ENCODE results near the gene ATPAF1. TPM values are rescaled to one million over a fixed set of nuclear protein-coding genes. Genes with fewer than 3 reads are reported as not detected.

Gene ATPAF1
- total and polyA plus RNA-seq, 9 of the 15 experiments (the other 6 are each of a cell fraction or from before 2014, with no cell fraction given), result 6.3 to 56.2 (median 27.4) TPM

DNA sequence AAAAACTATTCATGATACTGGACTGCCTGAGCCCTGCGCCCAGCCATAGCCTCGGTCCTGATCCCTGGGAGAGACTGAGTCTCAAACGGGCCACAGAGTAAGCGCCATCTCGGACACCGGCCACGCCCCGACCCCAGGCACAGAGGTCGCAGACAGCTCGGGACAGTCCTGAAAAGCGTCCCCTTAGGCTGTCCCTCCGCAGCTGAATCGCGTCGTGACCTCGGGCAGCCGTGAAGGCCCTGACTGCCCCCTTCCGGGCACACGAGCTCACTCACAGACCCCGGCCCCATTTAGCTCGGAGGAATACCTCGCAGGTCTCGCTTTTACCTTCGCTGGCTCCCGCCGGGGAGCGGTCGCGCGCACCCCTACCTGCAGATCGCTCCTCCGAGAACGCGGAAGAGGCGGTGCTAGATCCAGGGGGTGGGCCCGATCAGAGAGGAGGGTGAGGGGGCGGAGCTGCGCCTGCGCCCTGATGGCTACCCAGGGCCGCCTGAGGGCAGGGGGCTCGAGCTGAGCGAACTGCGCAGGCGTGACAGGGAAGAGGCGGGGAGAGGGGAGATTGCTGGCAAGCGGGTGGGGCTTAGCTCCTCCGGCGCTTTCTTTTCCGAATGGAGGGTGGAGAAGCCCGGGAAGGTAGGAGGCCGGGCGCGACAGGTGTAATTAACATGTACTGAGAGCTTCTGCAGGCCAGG is 64.2 kb downstream of the ATPAF1 start, which contains the start of gene MKNK1 (continued):
- TF ChIP-seq, protein P1, sequence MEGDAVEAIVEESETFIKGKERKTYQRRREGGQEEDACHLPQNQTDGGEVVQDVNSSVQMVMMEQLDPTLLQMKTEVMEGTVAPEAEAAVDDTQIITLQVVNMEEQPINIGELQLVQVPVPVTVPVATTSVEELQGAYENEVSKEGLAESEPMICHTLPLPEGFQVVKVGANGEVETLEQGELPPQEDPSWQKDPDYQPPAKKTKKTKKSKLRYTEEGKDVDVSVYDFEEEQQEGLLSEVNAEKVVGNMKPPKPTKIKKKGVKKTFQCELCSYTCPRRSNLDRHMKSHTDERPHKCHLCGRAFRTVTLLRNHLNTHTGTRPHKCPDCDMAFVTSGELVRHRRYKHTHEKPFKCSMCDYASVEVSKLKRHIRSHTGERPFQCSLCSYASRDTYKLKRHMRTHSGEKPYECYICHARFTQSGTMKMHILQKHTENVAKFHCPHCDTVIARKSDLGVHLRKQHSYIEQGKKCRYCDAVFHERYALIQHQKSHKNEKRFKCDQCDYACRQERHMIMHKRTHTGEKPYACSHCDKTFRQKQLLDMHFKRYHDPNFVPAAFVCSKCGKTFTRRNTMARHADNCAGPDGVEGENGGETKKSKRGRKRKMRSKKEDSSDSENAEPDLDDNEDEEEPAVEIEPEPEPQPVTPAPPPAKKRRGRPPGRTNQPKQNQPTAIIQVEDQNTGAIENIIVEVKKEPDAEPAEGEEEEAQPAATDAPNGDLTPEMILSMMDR (IDR thresholded peaks at IDR 0.05 in 2 of 3, conservative IDR thresholded peaks at IDR 0.05 in 1 of 3; ENCODE audit: insufficient read depth in 2 of 3, low read depth in 1 of 3, low read length in 3 of 3), result peak in 2 of 3 experiments; percentile 22 to 35; a peak in 4 of 6 replicates
- TF ChIP-seq SMARCC2 (IDR thresholded peaks at IDR 0.05; ENCODE audit: low read depth) (no peak), PML (IDR thresholded peaks at IDR 0.05; ENCODE audit: low read length) (peak; percentile 77; the same call in 1 of the 2 replicates), POLR2B (IDR thresholded peaks at IDR 0.05; ENCODE audit: low read depth, partially characterized antibody) (peak; percentile 97), HIVEP1 (CRISPR knock-in tag; IDR thresholded peaks at IDR 0.05) (no peak), ZNF146 (CRISPR knock-in tag; IDR thresholded peaks at IDR 0.05; ENCODE audit: unreplicated experiment) (no peak), GABPB1 (CRISPR knock-in tag; IDR thresholded peaks at IDR 0.05) (peak; percentile 64; the same call in 1 of the 2 replicates), POLR2H (tag; IDR thresholded peaks at IDR 0.05; ENCODE audit: low read depth) (peak; percentile 62), ELF2 (CRISPR knock-in tag; IDR thresholded peaks at IDR 0.05) (peak; percentile 88), HLTF (IDR thresholded peaks at IDR 0.05) (no peak), TAF7 (tag; IDR thresholded peaks at IDR 0.05) (no peak), STAG1 (CRISPR knock-in tag; IDR thresholded peaks at IDR 0.05; ENCODE audit: borderline replicate concordance) (no peak), SUPT5H (IDR thresholded peaks at IDR 0.05) (peak; percentile 98), FUS (optimal IDR thresholded peaks at IDR 0.05; ENCODE audit: low read depth, low read length) (no peak), HNRNPH1 (optimal IDR thresholded peaks at IDR 0.05; ENCODE audit: low read depth, low read length) (no peak)
- TF ChIP-seq, protein P2, sequence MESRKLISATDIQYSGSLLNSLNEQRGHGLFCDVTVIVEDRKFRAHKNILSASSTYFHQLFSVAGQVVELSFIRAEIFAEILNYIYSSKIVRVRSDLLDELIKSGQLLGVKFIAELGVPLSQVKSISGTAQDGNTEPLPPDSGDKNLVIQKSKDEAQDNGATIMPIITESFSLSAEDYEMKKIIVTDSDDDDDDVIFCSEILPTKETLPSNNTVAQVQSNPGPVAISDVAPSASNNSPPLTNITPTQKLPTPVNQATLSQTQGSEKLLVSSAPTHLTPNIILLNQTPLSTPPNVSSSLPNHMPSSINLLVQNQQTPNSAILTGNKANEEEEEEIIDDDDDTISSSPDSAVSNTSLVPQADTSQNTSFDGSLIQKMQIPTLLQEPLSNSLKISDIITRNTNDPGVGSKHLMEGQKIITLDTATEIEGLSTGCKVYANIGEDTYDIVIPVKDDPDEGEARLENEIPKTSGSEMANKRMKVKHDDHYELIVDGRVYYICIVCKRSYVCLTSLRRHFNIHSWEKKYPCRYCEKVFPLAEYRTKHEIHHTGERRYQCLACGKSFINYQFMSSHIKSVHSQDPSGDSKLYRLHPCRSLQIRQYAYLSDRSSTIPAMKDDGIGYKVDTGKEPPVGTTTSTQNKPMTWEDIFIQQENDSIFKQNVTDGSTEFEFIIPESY (CRISPR knock-in tag; IDR thresholded peaks at IDR 0.05), result no peak
- TF ChIP-seq, protein P3, sequence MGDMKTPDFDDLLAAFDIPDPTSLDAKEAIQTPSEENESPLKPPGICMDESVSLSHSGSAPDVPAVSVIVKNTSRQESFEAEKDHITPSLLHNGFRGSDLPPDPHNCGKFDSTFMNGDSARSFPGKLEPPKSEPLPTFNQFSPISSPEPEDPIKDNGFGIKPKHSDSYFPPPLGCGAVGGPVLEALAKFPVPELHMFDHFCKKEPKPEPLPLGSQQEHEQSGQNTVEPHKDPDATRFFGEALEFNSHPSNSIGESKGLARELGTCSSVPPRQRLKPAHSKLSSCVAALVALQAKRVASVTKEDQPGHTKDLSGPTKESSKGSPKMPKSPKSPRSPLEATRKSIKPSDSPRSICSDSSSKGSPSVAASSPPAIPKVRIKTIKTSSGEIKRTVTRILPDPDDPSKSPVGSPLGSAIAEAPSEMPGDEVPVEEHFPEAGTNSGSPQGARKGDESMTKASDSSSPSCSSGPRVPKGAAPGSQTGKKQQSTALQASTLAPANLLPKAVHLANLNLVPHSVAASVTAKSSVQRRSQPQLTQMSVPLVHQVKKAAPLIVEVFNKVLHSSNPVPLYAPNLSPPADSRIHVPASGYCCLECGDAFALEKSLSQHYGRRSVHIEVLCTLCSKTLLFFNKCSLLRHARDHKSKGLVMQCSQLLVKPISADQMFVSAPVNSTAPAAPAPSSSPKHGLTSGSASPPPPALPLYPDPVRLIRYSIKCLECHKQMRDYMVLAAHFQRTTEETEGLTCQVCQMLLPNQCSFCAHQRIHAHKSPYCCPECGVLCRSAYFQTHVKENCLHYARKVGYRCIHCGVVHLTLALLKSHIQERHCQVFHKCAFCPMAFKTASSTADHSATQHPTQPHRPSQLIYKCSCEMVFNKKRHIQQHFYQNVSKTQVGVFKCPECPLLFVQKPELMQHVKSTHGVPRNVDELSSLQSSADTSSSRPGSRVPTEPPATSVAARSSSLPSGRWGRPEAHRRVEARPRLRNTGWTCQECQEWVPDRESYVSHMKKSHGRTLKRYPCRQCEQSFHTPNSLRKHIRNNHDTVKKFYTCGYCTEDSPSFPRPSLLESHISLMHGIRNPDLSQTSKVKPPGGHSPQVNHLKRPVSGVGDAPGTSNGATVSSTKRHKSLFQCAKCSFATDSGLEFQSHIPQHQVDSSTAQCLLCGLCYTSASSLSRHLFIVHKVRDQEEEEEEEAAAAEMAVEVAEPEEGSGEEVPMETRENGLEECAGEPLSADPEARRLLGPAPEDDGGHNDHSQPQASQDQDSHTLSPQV (IDR thresholded peaks at IDR 0.05), result no peak
- TF ChIP-seq, protein P4, sequence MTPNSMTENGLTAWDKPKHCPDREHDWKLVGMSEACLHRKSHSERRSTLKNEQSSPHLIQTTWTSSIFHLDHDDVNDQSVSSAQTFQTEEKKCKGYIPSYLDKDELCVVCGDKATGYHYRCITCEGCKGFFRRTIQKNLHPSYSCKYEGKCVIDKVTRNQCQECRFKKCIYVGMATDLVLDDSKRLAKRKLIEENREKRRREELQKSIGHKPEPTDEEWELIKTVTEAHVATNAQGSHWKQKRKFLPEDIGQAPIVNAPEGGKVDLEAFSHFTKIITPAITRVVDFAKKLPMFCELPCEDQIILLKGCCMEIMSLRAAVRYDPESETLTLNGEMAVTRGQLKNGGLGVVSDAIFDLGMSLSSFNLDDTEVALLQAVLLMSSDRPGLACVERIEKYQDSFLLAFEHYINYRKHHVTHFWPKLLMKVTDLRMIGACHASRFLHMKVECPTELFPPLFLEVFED (CRISPR knock-in tag; conservative IDR thresholded peaks at IDR 0.05), result no peak

Measured in K562 (cell line).